BLaER1 treated with 17β-estradiol and CSF1 and Interleukin-3, amounts not matched to agents 10 nM and 100 nM (cell line): Measurements from ENCODE around the gene GGA1.
A peak's percentile ranks its signal among the peaks of the same experiment; 100 is the strongest.

Experiments used
- H3K27ac ChIP-seq, 11 experiments: shearing (Covaris generic); formaldehyde crosslinking; 2 replicates each; pipeline ENCODE4 v1.8.1; 2022
- H3K27me3 ChIP-seq, 11 experiments: shearing (Covaris generic); formaldehyde crosslinking; 2 replicates each; pipeline ENCODE4 v1.8.1; 2022
- H3K36me3 ChIP-seq, 11 experiments: shearing (Covaris generic); formaldehyde crosslinking; 2 replicates each; pipeline ENCODE4 v1.8.1; 2022
- H3K4me1 ChIP-seq, 10 experiments: shearing (Covaris generic); formaldehyde crosslinking; 2 replicates each; pipeline ENCODE4 v1.8.1; 2022
- H3K4me2 ChIP-seq, 11 experiments: shearing (Covaris generic); formaldehyde crosslinking; 2 replicates each; pipeline ENCODE4 v1.8.1; 2022
- H3K4me3 ChIP-seq, 10 experiments: shearing (Covaris generic); formaldehyde crosslinking; 2 replicates each; pipeline ENCODE4 v1.8.1; 2022
- H3K9ac ChIP-seq, 11 experiments: shearing (Covaris generic); formaldehyde crosslinking; 2 replicates each; pipeline ENCODE4 v1.8.1; 2022
- H3K9me3 ChIP-seq, 11 experiments: shearing (Covaris generic); formaldehyde crosslinking; replicated peaks in 1 of 11; 2 replicates each; pipeline ENCODE4 v1.8.1; 2022
- H4K20me1 ChIP-seq, 11 experiments: shearing (Covaris generic); formaldehyde crosslinking; 2 replicates each; pipeline ENCODE4 v1.8.1; 2022
- Cebpa-rat ChIP-seq, 11 experiments: shearing (Covaris generic); IDR thresholded peaks; 2 replicates each; pipeline ENCODE4 v1.8.1; 2022

Gene GGA1

GRCh38 chr22:37569009-37569920 is 39.4 kb upstream of the GGA1 start:
- Histone ChIP-seq H3K27me3 (peaks cover 0 to 20% (median 7%) of the 10 kb centered on the region in 11 experiments; a peak in 8 of 22 replicates), H3K9ac (peak overlapping the region in 1 of 11 experiments; percentile 44; a peak in 1 of 22 replicates), H4K20me1 (no peaks in the 10 kb centered on the region; a peak in 1 of 22 replicates), H3K9me3 (no peaks in the 10 kb centered on the region), H3K4me1 (peaks cover 27 to 60% (median 53%) of the 10 kb centered on the region in 10 experiments), H3K4me2 (peak overlapping the region in 8 of 11 experiments; percentile 26 to 57 (median 48); a peak in 14 of 22 replicates), H3K4me3 (no peak overlapping the region), H3K36me3 (no peaks in the 10 kb centered on the region), H3K27ac (no peak overlapping the region)
- no peak for TF ChIP-seq Cebpa-rat (IDR thresholded peaks at IDR 0.05)

GRCh38 chr22:37569921-37570660 is 38.5 kb upstream of the GGA1 start:
- Histone ChIP-seq H3K4me1 (peaks cover 27 to 55% (median 48%) of the 10 kb centered on the region in 10 experiments), H3K9me3 (no peaks in the 10 kb centered on the region), H3K27me3 (peaks cover 0 to 20% (median 6%) of the 10 kb centered on the region in 11 experiments; a peak in 8 of 22 replicates), H3K36me3 (no peaks in the 10 kb centered on the region), H4K20me1 (no peaks in the 10 kb centered on the region; a peak in 1 of 22 replicates), H3K9ac (no peak overlapping the region), H3K27ac (no peak overlapping the region), H3K4me2 (peak overlapping the region in 2 of 11 experiments; percentile 55 to 57; a peak in 2 of 22 replicates), H3K4me3 (no peak overlapping the region)
- no peak for TF ChIP-seq Cebpa-rat (IDR thresholded peaks at IDR 0.05)

- Histone ChIP-seq H3K27ac (no peak overlapping the region), H3K4me2 (no peak overlapping the region), H3K9ac (no peak overlapping the region), H3K4me1 (peaks cover 27 to 55% (median 42%) of the 10 kb centered on the region in 10 experiments), H3K9me3 (no peaks in the 10 kb centered on the region), H4K20me1 (no peaks in the 10 kb centered on the region; a peak in 1 of 22 replicates), H3K27me3 (peaks cover 0 to 20% (median 6%) of the 10 kb centered on the region in 11 experiments; a peak in 8 of 22 replicates), H3K36me3 (no peaks in the 10 kb centered on the region), H3K4me3 (no peak overlapping the region)
- TF ChIP-seq Cebpa-rat (IDR thresholded peaks at IDR 0.05), result no peak
Measured at GRCh38 chr22:37570661-37570976, 38.0 kb upstream of the GGA1 start.

GRCh38 chr22:37571258-37571991 is 37.2 kb upstream of the GGA1 start:
- Histone ChIP-seq H3K4me2 (0 out of 22 replicates have a peak overlapping the region, but pooled peaks of 1 of the 11 experiments have one; percentile 19), H3K27me3 (peaks cover 0 to 20% (median 6%) of the 10 kb centered on the region in 11 experiments; a peak in 8 of 22 replicates), H3K9ac (no peak overlapping the region), H3K9me3 (no peaks in the 10 kb centered on the region), H3K4me3 (no peak overlapping the region), H3K4me1 (peaks cover 19 to 47% (median 34%) of the 10 kb centered on the region in 10 experiments), H3K27ac (no peak overlapping the region), H4K20me1 (no peaks in the 10 kb centered on the region; a peak in 1 of 22 replicates), H3K36me3 (no peaks in the 10 kb centered on the region)
- TF ChIP-seq Cebpa-rat (IDR thresholded peaks at IDR 0.05), result no peak

GRCh38 chr22:37571992-37572373 is 36.7 kb upstream of the GGA1 start:
- Histone ChIP-seq H3K27me3 (peaks cover 0 to 20% (median 6%) of the 10 kb centered on the region in 11 experiments; a peak in 8 of 22 replicates), H3K27ac (no peak overlapping the region), H3K4me3 (no peak overlapping the region), H3K9me3 (no peaks in the 10 kb centered on the region), H3K4me2 (no peak overlapping the region), H4K20me1 (no peaks in the 10 kb centered on the region; a peak in 1 of 22 replicates), H3K4me1 (peaks cover 13 to 41% (median 29%) of the 10 kb centered on the region in 10 experiments), H3K9ac (no peak overlapping the region), H3K36me3 (no peaks in the 10 kb centered on the region)
- TF ChIP-seq Cebpa-rat (IDR thresholded peaks at IDR 0.05), result no peak

- H3K27me3 ChIP-seq, result peaks cover 0 to 14% (median 0%) of the 10 kb centered on the region in 11 experiments; a peak in 3 of 22 replicates
- H3K9ac ChIP-seq, result no peak overlapping the region
- no peak for TF ChIP-seq Cebpa-rat (IDR thresholded peaks at IDR 0.05)
- no peaks in the 10 kb centered on the region; a peak in 1 of 22 replicates for H4K20me1 ChIP-seq
- H3K4me3 ChIP-seq, result no peak overlapping the region
- H3K36me3 ChIP-seq, result no peaks in the 10 kb centered on the region
- H3K4me1 ChIP-seq, result peaks cover 16 to 40% (median 23%) of the 10 kb centered on the region in 10 experiments
- no peak overlapping the region for H3K27ac ChIP-seq
- H3K4me2 ChIP-seq, result no peak overlapping the region
- H3K9me3 ChIP-seq, result no peaks in the 10 kb centered on the region
Measured at GRCh38 chr22:37575490-37576003, 33.1 kb upstream of the GGA1 start.

- H3K27ac ChIP-seq, result no peak overlapping the region
- H3K9me3 ChIP-seq, result no peaks in the 10 kb centered on the region
- H3K4me3 ChIP-seq, result no peak overlapping the region
- no peak overlapping the region for H3K9ac ChIP-seq
- TF ChIP-seq Cebpa-rat (IDR thresholded peaks at IDR 0.05), result no peak
- no peaks in the 10 kb centered on the region for H3K36me3 ChIP-seq
- H3K4me2 ChIP-seq, result no peak overlapping the region
- peaks cover 29 to 51% (median 40%) of the 10 kb centered on the region in 10 experiments for H3K4me1 ChIP-seq
- H4K20me1 ChIP-seq, result no peaks in the 10 kb centered on the region
- H3K27me3 ChIP-seq, result 0 out of 22 replicates have a peak, but pooled peaks cover 0 to 12% (median 0%) of the 10 kb centered on the region in 11 experiments
Measured at GRCh38 chr22:37578002-37578401, 30.6 kb upstream of the GGA1 start.

- H3K4me2 ChIP-seq, result peak overlapping the region; percentile 66 to 91 (median 74)
- no peaks in the 10 kb centered on the region for H4K20me1 ChIP-seq
- H3K36me3 ChIP-seq, result no peaks in the 10 kb centered on the region
- no peak for TF ChIP-seq Cebpa-rat (IDR thresholded peaks at IDR 0.05)
- H3K4me3 ChIP-seq, result no peak overlapping the region
- H3K9ac ChIP-seq, result no peak overlapping the region
- H3K9me3 ChIP-seq, result no peaks in the 10 kb centered on the region
- H3K4me1 ChIP-seq, result peaks cover 29 to 40% (median 35%) of the 10 kb centered on the region in 10 experiments
- H3K27me3 ChIP-seq, result 0 out of 22 replicates have a peak, but pooled peaks cover 0 to 13% (median 0%) of the 10 kb centered on the region in 11 experiments
- H3K27ac ChIP-seq, result no peak overlapping the region
Measured at GRCh38 chr22:37581504-37581903, 27.1 kb upstream of the GGA1 start.
